Activated CD4-positive, alpha-beta T cell treated with anti-CD3 and anti-CD28 coated beads, Interleukin-2, amount 50 U/mL, for 16 hours (primary cell): Measurements from ENCODE around the gene FOXD1.
"Not testable (repeated sequence)": the region's sequence is repeated elsewhere in the genome, so short reads cannot be mapped to it uniquely, and the experiment has no call there.

Experiments used
- DNase-seq: peaks from one replicate; pipeline ENCODE4 v3.0.0-alpha.2; 2020

Gene FOXD1

DNA sequence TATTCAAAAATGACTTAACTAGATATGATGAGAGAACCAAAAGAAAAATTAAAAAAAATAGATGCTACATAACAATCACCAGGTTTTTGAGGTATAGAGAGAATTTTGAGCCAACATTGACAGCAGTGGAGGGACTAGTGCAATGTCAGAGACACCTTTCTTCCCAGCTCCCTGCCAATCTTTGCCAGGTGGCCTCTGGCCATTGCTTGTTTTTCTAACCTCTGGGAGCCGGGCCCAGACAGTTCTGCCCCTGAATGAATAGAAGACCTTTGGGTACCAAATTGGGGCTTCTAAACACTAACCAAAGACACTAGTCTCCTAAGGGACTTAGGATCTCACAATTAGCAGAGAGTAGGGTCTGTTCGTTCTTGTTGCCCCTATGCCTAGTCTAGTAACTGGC, 33.4 kb downstream of the FOXD1 start:
- no peak for DNase-seq

DNA sequence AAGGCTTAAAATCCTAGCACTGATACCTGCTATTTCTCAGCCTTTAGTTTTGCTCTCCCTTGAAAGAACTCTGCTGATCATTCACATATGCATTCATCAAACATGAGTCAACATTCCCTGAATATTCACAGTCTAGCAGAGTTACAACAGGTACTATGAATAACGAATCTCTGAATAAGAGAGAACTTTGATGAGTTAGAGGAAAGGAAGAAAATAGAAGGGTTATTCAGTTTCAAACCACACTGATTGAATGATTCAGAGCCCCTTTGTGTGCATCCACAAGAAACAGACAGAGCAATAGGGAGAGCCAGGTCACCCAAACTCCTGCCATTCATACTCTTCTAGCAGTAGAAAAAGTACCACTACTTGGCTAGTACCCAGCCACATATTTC, 36.0 kb downstream of the FOXD1 start:
- DNase-seq, result no peak

DNA sequence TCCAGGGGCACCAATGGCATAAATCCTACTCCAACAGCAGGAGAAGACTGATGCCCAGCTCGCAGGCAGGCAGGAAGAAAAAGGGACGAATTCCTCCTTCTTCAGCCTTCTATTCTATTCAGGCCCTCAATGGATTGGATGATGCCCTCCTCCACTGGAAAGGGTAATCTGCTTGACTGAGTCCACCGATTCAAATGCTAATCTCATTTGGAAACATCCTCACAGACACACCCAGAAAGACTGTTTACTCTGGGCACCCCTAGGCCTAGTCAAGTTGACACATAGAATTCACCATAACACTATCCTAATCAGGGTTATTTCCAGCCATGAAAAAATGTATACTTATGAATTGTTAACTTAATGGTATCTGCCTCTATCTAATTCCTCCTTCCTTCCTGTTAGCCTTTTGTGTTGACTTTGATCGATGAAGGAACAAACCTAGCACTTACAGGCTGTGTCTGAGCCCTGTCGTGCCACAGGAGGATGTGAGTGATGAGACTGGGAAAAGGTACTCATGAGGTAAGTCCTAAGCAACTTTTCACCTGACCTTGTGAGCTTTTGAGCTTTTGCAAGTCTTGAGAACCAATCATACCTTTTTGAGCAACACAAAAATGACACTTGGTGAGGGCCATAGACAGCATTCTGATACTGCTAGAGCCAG, 36.5 kb downstream of the FOXD1 start:
- DNase-seq, result no peak

GRCh38 chr5:73409927-73410326, 38.6 kb downstream of the FOXD1 start:
- not testable (repeated sequence) for DNase-seq

DNA sequence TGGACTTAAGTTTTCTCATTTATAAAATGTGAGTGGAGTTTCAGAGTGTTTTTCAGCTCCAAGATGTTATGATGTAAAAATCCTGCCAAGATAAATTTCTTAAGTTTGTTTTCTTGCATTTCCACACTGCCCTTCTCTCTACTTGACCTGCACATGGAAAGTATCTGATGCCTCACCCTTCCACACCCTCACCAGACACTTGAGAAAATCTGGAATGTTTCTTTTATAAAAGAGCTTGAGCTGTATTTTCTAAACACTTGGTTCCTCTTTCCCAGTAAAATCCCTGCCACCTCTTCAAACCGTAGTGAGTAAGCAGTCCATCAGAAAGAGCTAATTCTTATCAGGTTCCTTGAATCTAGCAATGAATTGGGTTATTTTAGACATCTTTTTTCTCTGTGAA, 42.9 kb downstream of the FOXD1 start:
- no peak for DNase-seq

- DNase-seq, result no peak
These were observed 48.8 kb downstream of the FOXD1 start for GRCh38 chr5:73399775-73400174.
